ENCODE measurements around the gene GADL1.

DNA sequence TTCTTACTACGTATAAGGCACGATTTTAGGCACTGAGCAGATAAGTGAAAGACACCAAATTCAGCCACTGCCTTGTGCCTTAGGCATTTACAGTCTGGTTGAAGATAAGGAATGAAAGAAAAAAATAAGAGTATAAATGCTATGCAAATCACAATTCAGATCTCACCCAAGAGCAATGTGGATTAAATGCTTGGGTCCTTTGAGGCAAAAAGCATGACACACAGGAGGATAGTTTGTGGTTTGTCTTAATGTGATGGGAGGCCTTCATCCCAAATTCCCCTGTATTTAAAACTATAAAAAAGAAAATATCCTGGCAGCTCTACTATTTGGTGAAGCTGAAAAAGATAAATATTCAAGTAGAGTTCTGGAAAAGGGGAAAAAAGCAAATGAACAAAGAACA lies 208.3 kb downstream of the GADL1 start:
- TF ChIP-seq EZH2 (IDR thresholded peaks at IDR 0.05; ENCODE audit: low read length), result no peak
- TF ChIP-seq, protein P1, sequence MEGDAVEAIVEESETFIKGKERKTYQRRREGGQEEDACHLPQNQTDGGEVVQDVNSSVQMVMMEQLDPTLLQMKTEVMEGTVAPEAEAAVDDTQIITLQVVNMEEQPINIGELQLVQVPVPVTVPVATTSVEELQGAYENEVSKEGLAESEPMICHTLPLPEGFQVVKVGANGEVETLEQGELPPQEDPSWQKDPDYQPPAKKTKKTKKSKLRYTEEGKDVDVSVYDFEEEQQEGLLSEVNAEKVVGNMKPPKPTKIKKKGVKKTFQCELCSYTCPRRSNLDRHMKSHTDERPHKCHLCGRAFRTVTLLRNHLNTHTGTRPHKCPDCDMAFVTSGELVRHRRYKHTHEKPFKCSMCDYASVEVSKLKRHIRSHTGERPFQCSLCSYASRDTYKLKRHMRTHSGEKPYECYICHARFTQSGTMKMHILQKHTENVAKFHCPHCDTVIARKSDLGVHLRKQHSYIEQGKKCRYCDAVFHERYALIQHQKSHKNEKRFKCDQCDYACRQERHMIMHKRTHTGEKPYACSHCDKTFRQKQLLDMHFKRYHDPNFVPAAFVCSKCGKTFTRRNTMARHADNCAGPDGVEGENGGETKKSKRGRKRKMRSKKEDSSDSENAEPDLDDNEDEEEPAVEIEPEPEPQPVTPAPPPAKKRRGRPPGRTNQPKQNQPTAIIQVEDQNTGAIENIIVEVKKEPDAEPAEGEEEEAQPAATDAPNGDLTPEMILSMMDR (optimal IDR thresholded peaks at IDR 0.05 in 1 of 3, IDR thresholded peaks at IDR 0.05 in 1 of 3, conservative IDR thresholded peaks at IDR 0.05 in 1 of 3; ENCODE audit: extremely low read depth in 1 of 3, insufficient read depth in 2 of 3, low read length in 3 of 3), result no peak
